Astrocyte (in vitro differentiated cells and primary cell): ENCODE results near the gene HOXA5. TPM values are rescaled to one million over a fixed set of nuclear protein-coding genes. Genes with fewer than 3 reads are reported as not detected.
A peak's percentile ranks its signal among the peaks of the same experiment; 100 is the strongest.

ENCODE experiments used
- DNase-seq: peaks from one replicate; pipeline ENCODE4 v3.0.0-alpha.2; 2010; ENCODE audit warnings: low read depth
- FAIRE-seq: peaks from 2 replicates; lab custom pipeline; 2011; peaks lifted over from hg19 to GRCh38; lab: Jason Lieb, UNC
- H2AFZ ChIP-seq: 2 replicates; pipeline ENCODE4 v1.6.0; 2012; ENCODE audit warnings: low read depth, low read length, inconsistent platforms
- H3K27ac ChIP-seq: 2 replicates; pipeline ENCODE4 v1.5.1; 2011; ENCODE audit warnings: low read depth, low read length, inconsistent platforms
- H3K27me3 ChIP-seq: 2 replicates; pipeline ENCODE4 v1.6.0; 2011; ENCODE audit warnings: low read length, inconsistent platforms; ENCODE audit not compliant: insufficient read depth
- H3K36me3 ChIP-seq: 2 replicates; pipeline ENCODE4 v1.5.1; 2011; ENCODE audit warnings: low read length, inconsistent platforms; ENCODE audit not compliant: insufficient read depth
- H3K4me1 ChIP-seq: 2 replicates; pipeline ENCODE4 v1.5.1; 2011; ENCODE audit warnings: low read length, inconsistent platforms; ENCODE audit not compliant: insufficient read depth
- H3K4me2 ChIP-seq: 2 replicates; pipeline ENCODE4 v1.6.0; 2012; ENCODE audit warnings: low read length, inconsistent platforms
- H3K4me3 ChIP-seq: 2 replicates; pipeline ENCODE4 v1.5.1; 2011; ENCODE audit warnings: low read depth, mild to moderate bottlenecking, low read length, inconsistent platforms; ENCODE audit not compliant: insufficient read depth
- H3K79me2 ChIP-seq: 2 replicates; pipeline ENCODE4 v1.6.0; 2012; ENCODE audit warnings: mild to moderate bottlenecking, low read length, inconsistent platforms; ENCODE audit not compliant: insufficient read depth
- H3K9ac ChIP-seq: 2 replicates; pipeline ENCODE4 v1.6.0; 2012; ENCODE audit warnings: mild to moderate bottlenecking, low read length, inconsistent platforms
- H3K9me3 ChIP-seq: 2 replicates; pipeline ENCODE4 v1.5.1; 2012; ENCODE audit warnings: low read depth, mild to moderate bottlenecking, low read length, inconsistent platforms; ENCODE audit not compliant: insufficient read depth
- H4K20me1 ChIP-seq: 2 replicates; pipeline ENCODE4 v1.6.0; 2012; ENCODE audit warnings: low read length, inconsistent platforms; ENCODE audit not compliant: insufficient read depth
- H3K27ac Mint-ChIP-seq: one replicate; pipeline ENCODE4 v1.8.0; 2021; ENCODE audit warnings: mild to moderate bottlenecking, mixed read lengths; ENCODE audit not compliant: unreplicated experiment
- H3K27me3 Mint-ChIP-seq: one replicate; pipeline ENCODE4 v1.8.0; 2021; ENCODE audit warnings: low read depth, mixed read lengths; ENCODE audit not compliant: unreplicated experiment
- H3K36me3 Mint-ChIP-seq: one replicate; pipeline ENCODE4 v1.8.0; 2021; ENCODE audit warnings: low read depth, mixed read lengths; ENCODE audit not compliant: unreplicated experiment
- H3K4me1 Mint-ChIP-seq: one replicate; pipeline ENCODE4 v1.8.0; 2021; ENCODE audit warnings: low read depth, mixed read lengths; ENCODE audit not compliant: unreplicated experiment
- H3K4me3 Mint-ChIP-seq: one replicate; pipeline ENCODE4 v1.8.0; 2021; ENCODE audit warnings: mild to moderate bottlenecking, moderate library complexity, mixed read lengths; ENCODE audit not compliant: unreplicated experiment
- H3K9me3 Mint-ChIP-seq: one replicate; pipeline ENCODE4 v1.8.0; 2021; ENCODE audit warnings: mild to moderate bottlenecking, mixed read lengths; ENCODE audit not compliant: unreplicated experiment
- EZH2 ChIP-seq: IDR thresholded peaks from 2 replicates; pipeline ENCODE4 v1.6.1; 2012; ENCODE audit warnings: mild to moderate bottlenecking, low read length, inconsistent platforms; ENCODE audit not compliant: insufficient read depth
- total RNA-seq: library from RNA; stranded (reverse); gene quantifications from 2 replicates; pipeline ENCODE4 v1.2.1, GENCODE V29; 2021
- TF ChIP-seq, protein P1 (sequence below): IDR thresholded peaks from 2 replicates; pipeline ENCODE4 v1.5.1; 2011; ENCODE audit warnings: low read depth, mild to moderate bottlenecking, inconsistent platforms, low read length, moderate library complexity; ENCODE audit not compliant: insufficient read depth

HOXA5 gene
- total RNA-seq, 1 donor from 2014 or later: not detected

DNA sequence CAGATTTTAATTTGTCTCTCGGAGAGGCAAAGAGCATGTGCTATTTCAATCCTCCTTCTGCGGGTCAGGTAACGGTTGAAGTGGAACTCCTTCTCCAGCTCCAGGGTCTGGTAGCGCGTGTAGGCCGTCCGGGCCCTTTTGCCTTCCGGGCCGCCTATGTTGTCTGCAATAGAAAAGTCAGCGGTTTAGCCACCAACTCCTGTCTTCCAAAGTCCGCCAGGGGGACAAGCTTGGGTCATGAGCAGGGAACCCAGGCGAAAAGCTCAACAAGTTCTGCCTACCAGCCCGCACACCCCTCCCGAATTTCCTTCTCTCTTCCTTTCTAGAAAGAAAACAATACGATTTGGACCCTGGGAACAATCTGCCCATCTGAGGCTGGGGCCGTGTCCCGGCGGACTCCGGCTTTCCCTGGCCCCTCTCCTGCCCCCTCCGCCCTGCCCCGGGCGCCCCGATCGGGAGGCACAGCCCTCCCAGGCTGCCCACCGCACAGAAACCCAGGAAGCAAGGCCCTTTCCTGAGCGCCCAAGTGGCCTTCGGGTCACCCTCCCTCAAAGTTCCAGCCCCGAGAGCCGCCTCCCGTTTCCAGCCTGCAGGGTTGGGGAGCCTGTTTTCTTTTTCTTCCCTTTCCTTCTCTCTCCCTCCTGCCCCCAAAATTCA lies 1.4 kb downstream of the HOXA5 start:
- no peaks in the 10 kb centered on the region for H3K79me2 ChIP-seq
- peak overlapping the region; percentile 61 for H3K4me3 ChIP-seq
- peak overlapping the region; percentile 80 for H3K4me2 ChIP-seq
- no peaks in the 10 kb centered on the region for H3K4me1 ChIP-seq
- peaks cover 9% of the 10 kb centered on the region for H3K9me3 ChIP-seq
- no peak for DNase-seq
- H3K9ac ChIP-seq: peak overlapping the region; percentile 63
- peaks cover 2% of the 10 kb centered on the region for H4K20me1 ChIP-seq
- no peak overlapping the region for H3K27ac ChIP-seq
- no peak for FAIRE-seq
- TF ChIP-seq EZH2: peak; percentile 63
- TF ChIP-seq, protein P1, sequence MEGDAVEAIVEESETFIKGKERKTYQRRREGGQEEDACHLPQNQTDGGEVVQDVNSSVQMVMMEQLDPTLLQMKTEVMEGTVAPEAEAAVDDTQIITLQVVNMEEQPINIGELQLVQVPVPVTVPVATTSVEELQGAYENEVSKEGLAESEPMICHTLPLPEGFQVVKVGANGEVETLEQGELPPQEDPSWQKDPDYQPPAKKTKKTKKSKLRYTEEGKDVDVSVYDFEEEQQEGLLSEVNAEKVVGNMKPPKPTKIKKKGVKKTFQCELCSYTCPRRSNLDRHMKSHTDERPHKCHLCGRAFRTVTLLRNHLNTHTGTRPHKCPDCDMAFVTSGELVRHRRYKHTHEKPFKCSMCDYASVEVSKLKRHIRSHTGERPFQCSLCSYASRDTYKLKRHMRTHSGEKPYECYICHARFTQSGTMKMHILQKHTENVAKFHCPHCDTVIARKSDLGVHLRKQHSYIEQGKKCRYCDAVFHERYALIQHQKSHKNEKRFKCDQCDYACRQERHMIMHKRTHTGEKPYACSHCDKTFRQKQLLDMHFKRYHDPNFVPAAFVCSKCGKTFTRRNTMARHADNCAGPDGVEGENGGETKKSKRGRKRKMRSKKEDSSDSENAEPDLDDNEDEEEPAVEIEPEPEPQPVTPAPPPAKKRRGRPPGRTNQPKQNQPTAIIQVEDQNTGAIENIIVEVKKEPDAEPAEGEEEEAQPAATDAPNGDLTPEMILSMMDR: no peak
- H3K27me3 ChIP-seq: peaks cover 99% of the 10 kb centered on the region
- peaks cover 3% of the 10 kb centered on the region for H3K36me3 Mint-ChIP-seq
- no peak overlapping the region for H3K4me3 Mint-ChIP-seq
- no peaks in the 10 kb centered on the region for H3K36me3 ChIP-seq
- no peaks in the 10 kb centered on the region for H3K4me1 Mint-ChIP-seq
- H3K27me3 Mint-ChIP-seq: peaks cover 88% of the 10 kb centered on the region
- no peak overlapping the region for H2AFZ ChIP-seq
- H3K9me3 Mint-ChIP-seq: peaks cover 45% of the 10 kb centered on the region
- no peak overlapping the region for H3K27ac Mint-ChIP-seq

DNA sequence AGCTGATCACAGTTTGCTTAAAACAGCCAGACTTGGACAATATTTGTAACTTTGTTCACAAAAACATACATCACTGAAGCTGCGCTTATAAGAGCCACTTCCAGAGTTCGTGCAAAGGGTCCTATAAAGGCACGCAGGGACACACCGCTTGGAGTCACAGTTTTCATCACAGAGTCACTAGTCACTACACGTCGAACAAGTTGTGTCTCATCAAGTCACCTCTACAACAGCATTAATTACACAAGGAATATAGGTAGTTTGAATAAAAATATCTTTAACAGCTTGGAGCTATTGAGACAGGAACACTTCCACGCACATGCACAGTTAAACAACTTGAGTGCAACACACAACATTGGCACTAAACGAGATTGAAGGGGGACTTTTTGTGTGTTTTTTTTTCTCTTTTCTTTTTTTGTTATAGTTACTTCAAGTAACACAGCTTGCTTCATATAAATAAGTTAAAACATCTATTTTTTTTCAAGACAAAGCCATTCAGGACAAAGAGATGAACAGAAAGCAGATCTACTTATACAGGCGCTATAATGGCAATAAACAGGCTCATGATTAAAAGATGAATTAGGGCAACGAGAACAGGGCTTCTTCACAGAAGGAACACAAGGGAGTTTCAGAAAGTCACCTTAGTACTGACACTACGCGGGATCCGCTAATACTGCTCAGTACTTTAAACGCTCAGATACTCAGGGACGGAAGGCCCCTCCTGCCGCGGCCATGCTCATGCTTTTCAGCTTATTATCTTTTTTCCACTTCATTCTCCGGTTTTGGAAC lies 2.2 kb downstream of the HOXA5 start:
- H3K79me2 ChIP-seq: no peaks in the 10 kb centered on the region
- H3K27ac ChIP-seq: no peak overlapping the region
- H3K27ac Mint-ChIP-seq: peak overlapping the region; percentile 2
- H3K36me3 Mint-ChIP-seq: peaks cover 3% of the 10 kb centered on the region
- H3K9ac ChIP-seq: no peak overlapping the region
- peak overlapping the region; percentile 80 for H3K4me2 ChIP-seq
- peaks cover 38% of the 10 kb centered on the region for H3K9me3 Mint-ChIP-seq
- peaks cover 99% of the 10 kb centered on the region for H3K27me3 ChIP-seq
- peaks cover 88% of the 10 kb centered on the region for H3K27me3 Mint-ChIP-seq
- no peak overlapping the region for H3K4me3 ChIP-seq
- no peak for DNase-seq
- peaks cover 2% of the 10 kb centered on the region for H4K20me1 ChIP-seq
- FAIRE-seq: no peak
- no peaks in the 10 kb centered on the region for H3K36me3 ChIP-seq
- no peak for TF ChIP-seq EZH2
- TF ChIP-seq, protein P1: no peak
- peaks cover 6% of the 10 kb centered on the region for H3K9me3 ChIP-seq
- no peaks in the 10 kb centered on the region for H3K4me1 Mint-ChIP-seq
- no peak overlapping the region for H3K4me3 Mint-ChIP-seq
- H2AFZ ChIP-seq: no peak overlapping the region
- H3K4me1 ChIP-seq: no peaks in the 10 kb centered on the region
